GM21786 (cell line): ENCODE results near the gene TNFRSF1B.

Source experiments
- ATAC-seq: cut with Tn5 transposase; IDR thresholded peaks from one replicate; pipeline ENCODE4 v1.9.1; 2021; ENCODE audit not compliant: unreplicated experiment

The TNFRSF1B gene

DNA sequence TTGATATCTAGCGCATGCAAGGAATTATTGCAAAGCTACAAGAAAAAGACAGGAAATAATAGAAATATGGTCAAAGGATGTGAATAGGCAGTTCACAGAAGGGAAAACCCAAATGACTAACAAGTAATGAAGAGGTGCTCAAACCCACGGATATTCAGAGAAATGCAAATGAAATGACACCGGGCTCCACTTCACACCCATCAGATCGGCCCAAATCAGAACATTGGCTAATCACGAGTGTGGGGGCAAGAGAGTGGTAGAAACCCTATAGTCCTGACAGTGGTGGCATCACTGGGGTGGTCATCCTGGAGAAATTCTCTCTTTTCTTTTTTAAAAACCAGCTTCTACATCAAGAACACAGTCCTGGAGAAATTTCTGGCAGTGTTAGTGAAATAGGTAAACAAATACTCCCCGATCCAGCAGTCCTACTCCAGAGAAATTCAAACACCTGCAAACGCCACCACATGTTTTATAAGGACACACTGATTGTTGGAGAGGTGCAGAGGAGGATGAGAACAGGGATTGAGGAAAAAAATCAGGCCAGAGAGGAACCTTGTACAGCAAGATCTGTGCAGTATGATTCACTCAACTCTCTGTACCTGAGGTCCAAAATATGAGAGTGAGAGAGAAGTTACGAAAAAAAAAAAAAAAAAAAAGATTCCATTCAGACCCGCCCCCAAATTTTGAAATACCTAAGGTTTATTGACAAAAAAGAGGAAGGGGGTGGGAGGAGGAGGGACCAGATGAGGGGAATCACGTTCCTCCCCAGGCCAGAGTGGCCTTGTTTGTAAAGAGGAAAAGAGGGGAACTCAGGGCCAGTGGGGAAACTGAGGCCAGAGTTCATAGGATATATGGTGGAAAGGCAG, 9.2 kb upstream of the TNFRSF1B start:
- no peak for ATAC-seq

DNA sequence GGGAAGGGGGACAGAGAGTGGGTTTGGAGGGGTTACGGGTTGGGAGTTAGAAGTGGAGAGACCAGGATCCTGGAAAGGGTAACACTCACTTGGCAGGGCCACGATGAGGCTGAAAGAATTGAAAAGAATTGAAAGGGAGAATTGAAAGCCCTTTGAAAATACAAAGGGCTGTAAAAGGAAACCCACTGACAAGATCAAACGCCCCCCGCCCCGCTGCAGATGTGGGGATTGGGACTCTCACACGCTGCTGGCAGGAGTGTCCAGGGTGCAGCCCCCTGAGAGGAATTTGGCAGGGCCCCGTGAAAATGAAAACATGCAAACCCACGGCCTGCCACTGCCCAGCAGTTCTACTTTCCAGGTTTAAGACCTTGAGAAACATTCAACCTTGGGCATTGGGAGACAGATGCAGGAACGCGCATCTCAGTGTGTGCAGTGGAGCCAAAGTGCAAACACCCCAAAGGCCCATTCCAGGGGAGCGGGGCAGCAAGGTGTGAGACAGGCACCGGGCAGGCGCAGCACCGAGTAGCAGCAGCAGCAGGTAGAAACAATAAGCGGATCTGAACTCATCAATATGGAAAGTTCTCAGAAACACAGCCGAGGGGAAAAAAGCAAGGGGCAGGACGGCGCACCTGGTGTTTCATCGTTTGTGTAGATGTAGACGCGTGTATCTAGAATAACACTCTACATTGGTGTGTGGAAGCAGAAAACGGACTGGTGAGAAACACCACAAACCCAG, 8.3 kb upstream of the TNFRSF1B start:
- no peak for ATAC-seq

DNA sequence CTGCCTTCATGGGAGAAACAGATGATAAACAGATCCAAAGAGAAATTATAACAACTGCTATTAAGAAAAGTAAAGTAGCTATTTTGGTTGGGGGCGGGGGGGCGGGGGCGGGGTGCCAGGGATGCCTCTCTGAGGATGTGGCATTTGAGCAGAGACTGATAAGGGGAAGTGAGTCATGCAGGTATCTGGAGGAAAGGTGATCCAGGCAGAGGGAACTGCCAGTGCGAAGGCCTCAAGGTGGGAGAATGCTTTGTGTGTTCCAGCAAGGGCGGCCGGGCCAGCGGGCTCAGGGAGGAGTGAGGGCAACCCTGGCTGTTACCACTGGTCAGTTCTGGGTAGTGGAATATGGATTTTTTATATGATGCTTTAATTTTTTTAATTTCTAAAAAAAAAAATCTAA, 7.0 kb upstream of the TNFRSF1B start:
- no peak for ATAC-seq

DNA sequence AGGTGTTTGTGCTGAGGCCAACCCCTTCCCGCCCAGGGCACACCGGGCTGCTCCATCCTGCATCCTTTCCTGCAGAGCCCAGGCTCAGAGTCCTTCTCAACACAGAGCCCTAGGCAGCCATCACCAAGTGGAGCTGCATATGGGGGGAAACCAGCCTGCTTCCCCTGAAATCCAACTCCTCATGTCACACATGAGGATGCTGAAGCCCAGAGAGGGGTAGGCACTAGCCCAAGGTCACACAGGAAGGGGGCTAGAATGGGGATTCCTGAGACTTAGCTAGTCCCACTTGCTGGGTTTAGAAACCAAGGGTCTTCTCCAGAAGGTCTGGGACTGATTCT, 5.5 kb upstream of the TNFRSF1B start:
- no peak for ATAC-seq

DNA sequence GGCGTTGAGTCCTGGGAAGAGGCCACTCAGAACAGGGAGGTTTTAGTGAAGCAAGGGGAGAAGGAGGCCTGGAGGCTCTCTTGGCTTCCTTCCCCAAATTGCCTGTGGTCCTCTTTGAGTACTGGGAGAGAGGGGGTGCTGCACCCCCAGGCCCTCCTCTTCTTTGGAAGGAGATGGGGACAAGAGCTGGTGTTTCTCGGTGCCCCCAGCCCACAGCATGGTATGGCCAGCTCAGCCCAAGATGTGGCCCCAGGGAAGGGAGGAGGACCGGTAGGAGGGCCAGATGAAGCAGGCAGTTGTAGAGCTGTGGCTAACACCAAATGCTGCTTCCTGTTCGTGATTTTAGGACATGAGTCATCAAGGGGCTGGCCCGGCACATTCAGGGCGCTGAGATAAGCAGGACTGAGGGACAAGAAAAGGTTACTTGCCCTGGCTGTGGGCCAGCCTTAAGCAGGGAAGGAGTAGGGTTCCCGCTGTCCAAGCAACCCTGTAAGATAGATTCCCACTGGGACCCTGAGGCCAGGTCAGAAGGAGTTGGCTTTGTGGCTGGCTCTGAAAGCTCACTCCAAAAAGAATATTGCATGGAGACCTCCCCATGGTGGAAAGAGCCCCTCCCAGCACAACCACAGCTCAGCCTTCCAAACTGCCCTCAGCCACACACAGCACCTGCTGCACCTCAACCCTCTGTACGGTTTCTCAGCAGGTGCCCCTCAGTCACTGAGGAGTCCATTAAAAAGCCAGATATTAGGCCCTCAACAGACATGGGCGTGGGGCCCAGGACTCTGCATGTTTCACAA, 4.9 kb upstream of the TNFRSF1B start:
- ATAC-seq, result peak; percentile 66

DNA sequence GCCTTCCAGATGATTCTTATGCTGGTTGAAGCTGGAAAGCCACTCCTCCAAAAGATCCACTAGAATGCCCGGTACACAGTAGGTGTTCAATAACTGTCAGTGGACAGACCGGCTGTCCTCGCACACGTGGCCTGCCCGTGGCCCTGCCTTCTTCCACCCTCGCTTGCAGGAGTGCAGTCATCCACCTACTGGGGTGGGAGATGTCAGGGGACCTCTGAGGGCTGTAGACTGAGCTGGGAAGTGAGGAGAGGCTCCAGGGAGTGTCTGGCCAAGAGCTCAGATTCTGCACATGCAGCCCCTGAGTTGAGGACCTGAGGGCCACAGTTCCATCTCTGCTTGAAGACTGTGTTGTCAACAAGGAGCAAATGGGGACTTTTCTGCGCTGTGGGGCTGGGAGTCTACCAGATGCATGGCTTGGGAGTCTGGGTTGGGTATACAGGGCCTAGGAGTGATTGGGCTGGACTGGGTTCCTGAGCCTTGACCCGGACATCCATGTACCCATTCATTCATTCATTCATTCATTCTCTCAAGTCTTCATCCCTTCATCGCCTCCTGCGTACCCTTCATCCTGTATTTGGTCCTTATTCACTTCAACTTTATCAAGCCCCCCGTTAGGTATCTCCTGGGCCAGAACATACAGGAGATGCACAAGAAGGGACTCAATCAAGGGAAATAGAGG, 4.2 kb upstream of the TNFRSF1B start:
- no peak for ATAC-seq

DNA sequence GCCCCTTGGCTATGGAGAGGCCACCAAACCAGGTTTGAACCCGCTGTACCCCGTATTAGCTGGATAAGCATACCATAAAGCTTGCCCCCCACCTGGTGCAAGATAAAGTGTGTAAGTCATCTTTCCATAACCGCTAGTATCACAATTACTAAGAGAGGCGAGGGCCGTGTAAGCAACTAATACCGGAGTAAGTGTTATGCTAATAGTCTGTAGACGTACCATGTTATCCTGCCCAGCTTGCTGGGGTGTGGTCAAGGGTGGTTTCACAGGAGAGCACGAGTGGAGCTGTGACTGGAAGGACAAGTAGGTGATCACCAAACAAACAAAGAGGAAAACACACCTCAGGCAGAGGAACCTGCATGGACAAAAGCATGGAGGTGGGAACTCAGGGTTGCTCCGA, 3.6 kb upstream of the TNFRSF1B start:
- no peak for ATAC-seq

DNA sequence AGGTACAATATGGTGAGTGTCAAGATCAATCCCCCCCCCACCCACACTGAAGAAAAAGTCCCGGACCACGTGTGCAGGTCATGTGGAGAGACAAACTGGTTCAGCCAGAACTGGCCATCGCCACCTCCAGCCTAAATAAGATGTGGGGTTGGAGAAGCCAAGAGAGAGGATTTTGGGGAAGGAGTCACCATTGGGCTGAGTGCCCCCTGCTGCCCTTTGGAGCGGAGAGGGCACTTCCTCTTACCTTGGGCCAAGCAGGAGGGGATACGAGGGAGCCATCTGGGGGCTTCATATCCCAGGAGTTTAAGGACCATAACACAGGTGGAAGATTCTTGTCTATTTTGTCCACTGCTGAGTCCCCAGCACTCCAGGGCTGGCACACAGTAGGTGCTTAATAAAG, 2.6 kb upstream of the TNFRSF1B start:
- ATAC-seq, result no peak

DNA sequence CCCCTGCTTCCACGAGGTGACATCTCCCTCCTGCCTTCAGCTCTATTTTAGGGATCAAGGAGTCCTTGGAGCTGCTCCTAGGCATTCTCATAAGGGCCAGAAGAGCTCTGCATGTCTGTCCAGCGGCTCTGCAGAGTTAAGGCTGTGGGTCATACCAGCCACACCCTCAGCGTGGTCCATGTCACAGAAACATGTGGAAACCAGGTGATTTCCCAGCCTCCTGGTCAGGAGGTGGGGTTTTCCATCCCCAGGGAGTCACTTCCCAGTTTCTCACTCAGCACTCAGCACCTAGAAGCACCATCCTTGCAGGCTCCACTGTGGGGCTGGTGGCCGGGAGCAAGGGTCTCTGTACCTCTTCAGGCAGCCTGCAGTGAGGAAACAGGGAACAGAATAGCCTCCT, 1.4 kb upstream of the TNFRSF1B start:
- no peak for ATAC-seq

DNA sequence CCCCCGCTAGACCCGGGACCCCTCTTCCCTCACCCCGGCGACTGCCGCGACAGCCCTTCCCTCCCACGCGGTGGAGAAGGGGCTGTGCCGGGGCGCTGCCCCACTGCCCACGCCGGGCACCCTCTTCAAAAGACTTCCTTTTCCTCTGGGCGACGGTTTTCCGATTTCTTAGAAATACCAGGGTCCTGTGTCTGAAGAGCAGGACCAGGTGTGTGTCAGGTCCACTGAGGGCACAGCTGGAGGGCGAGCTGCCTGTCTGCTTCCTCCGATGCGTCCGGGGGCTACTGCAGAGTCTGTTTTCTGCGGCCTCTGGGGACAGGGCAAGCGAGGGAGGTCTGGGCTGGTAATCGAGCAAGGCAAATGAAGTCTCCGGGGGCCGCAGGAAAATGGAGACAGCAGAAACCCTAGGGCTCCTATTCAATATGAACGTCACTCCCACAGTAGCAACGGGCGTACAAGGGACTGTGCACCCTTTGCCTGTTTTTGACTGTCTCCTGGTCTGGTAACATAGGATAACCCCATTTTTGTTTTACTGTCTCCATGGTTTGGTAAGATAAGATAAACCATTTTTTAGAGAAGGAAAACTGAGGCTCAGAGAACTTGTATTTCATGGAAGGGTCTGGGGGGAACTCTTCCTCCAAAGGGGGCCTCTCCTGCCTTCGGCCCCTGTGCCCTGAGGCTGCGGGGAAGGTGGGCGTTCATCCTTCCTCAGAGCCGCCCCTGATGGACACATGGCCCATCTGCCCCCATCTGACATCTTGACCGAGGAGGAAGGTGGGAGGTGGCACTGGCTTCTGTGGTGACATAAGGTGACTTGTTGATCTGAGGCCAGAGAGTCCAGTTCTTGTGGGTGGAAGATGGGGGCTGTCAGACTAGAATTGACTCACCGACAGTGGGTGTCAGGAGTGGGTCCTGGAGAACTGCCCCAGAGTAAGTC, 970 bp downstream of the TNFRSF1B start:
- peak; percentile 8 for ATAC-seq

DNA sequence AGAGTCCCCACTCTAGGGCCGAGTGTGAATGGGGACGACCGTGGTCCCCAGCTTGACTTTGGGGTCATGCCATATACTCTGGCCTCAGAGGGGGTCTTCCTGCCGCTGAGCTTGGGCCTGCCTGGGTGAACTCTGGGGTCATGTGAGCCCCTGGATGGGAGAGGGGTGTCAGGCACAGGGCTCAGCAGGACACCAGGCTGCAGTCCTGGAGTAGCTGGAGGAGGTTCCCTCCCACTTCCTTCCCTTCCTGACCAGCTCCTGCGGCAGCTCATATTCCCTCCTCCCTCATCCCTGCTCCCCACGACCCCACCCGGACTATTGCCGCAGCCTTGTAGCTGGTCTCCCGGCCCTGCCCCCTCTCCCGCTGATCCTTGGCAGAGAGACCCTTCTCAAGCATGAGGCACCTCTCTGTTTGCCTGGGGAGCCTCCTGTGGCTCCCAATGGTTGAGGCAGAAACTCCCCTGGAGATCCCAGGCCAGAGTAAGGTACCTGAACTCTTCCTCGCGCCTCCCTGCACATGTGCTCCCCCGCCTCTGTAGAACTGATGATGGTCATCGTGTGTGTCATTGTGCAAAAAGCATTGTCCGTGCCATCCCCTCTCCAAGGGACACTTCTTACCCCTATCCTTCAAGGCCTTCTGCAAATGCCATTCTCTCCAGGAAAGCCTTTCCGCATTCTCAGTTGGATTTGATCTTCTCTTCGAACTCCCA, 1.8 kb downstream of the TNFRSF1B start:
- ATAC-seq, result no peak

DNA sequence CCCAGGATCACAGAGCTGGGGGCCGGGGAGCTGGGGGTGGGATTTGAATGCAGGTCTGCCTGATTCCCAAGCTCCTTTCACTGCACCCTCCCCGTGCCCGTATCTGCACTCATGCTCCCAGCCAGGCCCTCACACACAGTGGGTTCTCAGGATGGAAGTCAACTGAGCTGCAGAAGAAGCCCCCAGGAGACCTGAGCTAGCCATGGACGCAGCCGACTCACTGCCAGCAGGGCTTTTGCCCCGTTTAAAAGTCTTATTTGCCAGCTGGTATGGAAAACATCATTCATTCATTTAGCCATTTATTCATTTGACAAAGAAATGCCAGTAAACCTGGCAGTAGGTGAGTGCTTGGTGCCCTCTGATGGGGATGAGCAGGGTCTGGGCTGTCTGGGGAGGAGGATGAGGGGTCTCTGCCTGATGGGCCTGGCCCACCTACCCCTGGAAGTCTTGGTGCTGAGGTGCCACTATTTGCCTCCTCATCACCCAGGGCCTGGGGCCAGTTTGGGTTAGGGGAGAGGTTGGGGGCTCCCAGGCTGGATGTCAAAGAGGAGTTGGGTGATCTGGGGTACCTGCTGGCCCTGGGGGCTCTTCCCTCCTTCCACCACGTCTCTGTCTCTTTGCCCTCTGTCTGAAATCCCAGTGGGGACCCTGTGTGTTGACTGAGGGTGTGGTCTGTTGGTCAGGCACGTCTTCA, 2.8 kb downstream of the TNFRSF1B start:
- ATAC-seq, result no peak

DNA sequence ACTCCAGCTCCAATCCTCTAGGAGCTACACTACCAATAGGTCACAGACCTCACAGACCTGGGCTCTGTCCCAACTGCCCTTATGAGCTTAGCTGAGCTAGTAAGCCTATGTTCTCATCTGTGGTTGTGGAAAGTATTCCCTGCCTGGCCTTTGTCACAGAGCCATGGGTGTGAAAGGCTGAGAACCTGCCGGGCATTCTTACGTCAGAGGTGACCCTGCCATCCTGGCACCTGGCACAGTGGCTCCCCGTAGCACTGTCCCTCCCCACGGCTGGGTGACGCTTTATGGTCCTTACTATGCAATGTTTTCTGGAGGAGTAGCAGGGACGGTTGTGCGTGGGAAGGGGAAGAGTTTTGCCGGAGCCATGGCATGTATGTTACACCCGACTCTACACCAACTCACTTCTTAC, 3.5 kb downstream of the TNFRSF1B start:
- ATAC-seq, result no peak

DNA sequence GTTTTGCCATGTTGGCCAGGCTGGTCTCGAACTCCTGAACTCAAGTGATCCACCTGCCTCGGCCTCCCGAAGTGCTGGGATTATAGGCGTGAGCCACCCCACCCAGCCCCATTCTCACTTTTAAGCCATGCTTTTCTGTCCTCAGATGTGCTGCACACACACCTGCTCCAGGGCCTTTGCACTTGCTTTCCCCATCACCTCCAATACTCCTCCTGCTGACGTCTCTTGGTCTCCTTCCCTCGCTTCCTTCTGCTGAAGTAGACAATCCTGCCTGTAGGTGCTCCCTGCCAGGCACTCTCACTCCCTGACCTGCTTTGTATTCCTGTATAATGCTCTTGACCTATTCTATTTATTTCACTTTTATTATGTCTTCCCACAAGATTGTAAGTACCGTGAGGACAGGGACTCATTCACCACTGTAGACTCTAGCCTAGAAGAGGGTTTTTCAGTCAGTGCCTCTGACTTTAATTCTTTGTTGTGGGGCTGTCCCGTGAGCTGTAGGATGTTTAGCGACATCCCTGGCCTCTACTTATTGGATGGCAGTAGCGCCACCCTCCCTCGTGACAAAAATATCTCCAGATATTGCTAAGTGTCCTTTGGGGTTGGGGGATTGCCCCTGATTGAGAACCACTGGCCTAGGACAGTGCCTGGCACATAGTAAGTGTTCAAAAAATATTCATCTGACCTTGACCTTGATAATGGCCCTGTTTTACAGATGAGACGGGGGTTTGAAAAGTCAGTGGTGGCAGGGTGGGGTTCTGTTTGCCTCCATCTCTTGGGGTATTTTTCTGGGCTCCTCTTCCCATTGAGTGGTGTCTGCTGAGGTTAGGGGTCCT, 4.6 kb downstream of the TNFRSF1B start:
- ATAC-seq, result no peak

DNA sequence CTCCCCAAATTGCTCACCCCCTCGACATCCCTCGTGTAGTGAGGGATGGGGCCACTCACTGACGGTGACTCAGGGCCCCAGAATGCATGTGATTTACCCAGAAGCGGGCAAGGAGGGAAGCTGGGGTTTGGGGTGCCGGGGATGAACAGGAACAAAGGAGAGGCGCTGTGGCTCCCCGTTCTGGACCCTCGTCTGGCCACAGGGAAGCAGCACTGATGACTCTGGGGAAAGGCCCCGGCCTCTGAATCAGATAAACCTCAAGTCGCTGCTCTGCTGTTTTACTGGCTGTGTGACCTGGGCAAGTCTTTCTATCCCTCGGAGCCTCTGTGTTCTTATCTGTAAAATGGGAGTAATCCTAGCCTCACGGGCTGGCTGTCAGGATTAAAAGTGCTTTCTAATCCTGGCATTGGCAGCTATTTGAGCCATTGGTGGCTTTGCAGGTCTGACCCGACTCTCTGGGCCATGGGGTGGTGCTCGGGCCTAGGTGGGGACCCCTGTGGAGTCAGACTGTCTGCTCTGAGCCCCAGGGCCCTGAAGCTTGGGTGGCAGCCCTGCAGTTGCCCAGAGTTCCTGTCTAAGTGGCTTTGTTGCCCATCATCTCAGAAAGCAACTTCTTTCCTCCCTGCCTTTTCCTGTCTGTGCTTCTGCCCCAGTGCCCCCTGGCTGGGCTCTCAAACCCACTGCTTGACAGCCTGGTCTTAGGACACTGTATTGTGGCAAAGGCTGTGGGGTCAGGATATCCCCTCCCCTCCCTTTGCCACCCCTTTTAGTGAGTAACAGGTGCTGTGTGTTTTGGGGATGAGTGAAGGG, 5.5 kb downstream of the TNFRSF1B start:
- no peak for ATAC-seq

DNA sequence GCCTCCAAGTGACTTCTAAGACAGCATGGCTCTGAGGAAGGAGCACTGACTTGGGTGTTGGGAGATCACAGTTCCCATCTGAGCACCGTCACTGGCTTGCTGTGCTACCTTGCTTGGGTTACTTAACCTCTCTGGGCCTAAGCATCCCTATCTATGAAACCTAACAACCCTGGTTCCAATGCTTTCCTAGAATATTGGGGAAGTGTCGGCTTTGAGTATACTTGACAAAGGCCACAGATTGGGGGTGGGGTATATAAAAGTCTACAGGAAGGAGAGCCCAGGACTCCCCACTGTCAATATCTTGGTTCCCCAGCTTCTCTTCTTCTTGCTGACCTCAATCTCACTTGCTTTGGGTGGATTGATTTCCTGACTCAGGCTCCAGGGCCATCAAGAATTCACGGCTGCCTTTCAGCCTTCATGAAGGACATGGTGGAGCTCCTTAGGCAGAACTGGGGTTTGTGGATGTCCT, 6.3 kb downstream of the TNFRSF1B start:
- ATAC-seq, result no peak

DNA sequence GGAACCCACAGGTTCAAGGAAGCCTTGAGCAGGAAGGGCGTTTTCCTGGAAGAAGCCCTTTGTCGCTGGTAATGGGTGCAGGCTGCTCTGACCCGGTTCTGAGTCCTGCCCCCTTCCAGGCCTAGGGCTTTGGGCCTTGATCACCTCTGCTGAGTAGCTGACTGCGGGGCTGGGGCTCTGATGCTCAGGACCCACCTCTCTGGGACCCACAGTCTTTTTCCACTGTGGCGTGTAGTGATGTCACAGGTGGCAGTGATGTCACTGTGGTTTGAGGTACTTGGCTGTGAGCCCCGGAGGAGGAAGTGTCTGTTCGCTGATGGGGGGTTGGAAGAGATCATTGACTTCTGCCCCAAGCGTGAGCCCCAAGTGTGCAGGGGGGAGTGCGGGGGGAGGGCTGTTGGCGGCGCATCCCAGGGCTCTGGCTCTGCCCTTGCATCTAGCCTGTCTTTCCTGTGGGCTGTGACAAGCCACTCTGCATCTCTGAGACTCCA, 6.9 kb downstream of the TNFRSF1B start:
- ATAC-seq, result no peak
